Dedifferentiated amniotic fluid mesenchymal stem cell (primary cell): ENCODE measurements around the gene MRPL14.

Source experiments
- DNase-seq: peaks from one replicate; pipeline ENCODE4 v3.0.0-alpha.2; 2016; ENCODE audit errors: extremely low spot score

MRPL14 gene

GRCh38 chr6:44126320-44127149, 717 bp downstream of the MRPL14 start:
- peak; percentile 64 for DNase-seq

GRCh38 chr6:44123544-44123943, 3.7 kb downstream of the MRPL14 start:
- no peak for DNase-seq

GRCh38 chr6:44122801-44123200, 4.5 kb downstream of the MRPL14 start:
- no peak for DNase-seq

- DNase-seq = no peak
These were observed 6.4 kb downstream of the MRPL14 start for GRCh38 chr6:44120692-44121443.

GRCh38 chr6:44119704-44120262, 7.5 kb downstream of the MRPL14 start:
- no peak for DNase-seq

GRCh38 chr6:44117397-44118128, 9.7 kb downstream of the MRPL14 start:
- DNase-seq = no peak

GRCh38 chr6:44116641-44117382, 10.4 kb downstream of the MRPL14 start:
- peak; percentile 86 for DNase-seq

- no peak for DNase-seq
These were observed 11.4 kb downstream of the MRPL14 start for GRCh38 chr6:44115866-44116265.

- no peak for DNase-seq
These were observed 13.8 kb downstream of the MRPL14 start for GRCh38 chr6:44113414-44113813.

- DNase-seq = no peak
These were observed 15.5 kb downstream of the MRPL14 start for GRCh38 chr6:44111434-44112417.

- DNase-seq = no peak
These were observed 16.3 kb downstream of the MRPL14 start for GRCh38 chr6:44110966-44111365.

GRCh38 chr6:44110005-44110676, 17.1 kb downstream of the MRPL14 start:
- no peak for DNase-seq

GRCh38 chr6:44109212-44109611, 18.0 kb downstream of the MRPL14 start:
- DNase-seq = no peak

- no peak for DNase-seq
These were observed 18.8 kb downstream of the MRPL14 start for GRCh38 chr6:44108471-44108870.

GRCh38 chr6:44107017-44107416, 20.2 kb downstream of the MRPL14 start:
- DNase-seq = no peak

GRCh38 chr6:44105993-44106740, 21.1 kb downstream of the MRPL14 start:
- DNase-seq = no peak

- no peak for DNase-seq
These were observed 22.1 kb downstream of the MRPL14 start for GRCh38 chr6:44105146-44105545.

- no peak for DNase-seq
These were observed 22.7 kb downstream of the MRPL14 start for GRCh38 chr6:44104481-44105021.

GRCh38 chr6:44102527-44102926, 24.7 kb downstream of the MRPL14 start:
- DNase-seq = no peak
